H1 (cell line): Measurements from ENCODE around the gene GALNTL6. TPM values are rescaled to one million over a fixed set of nuclear protein-coding genes. Genes with fewer than 3 reads are reported as not detected.

Experiments
- BRCA1 ChIP-seq: IDR thresholded peaks from 2 replicates; pipeline ENCODE4 v1.6.1; 2012; ENCODE audit warnings: low read depth, low read length, improper control_type of control experiment
- polyA plus RNA-seq, 7 experiments: library from polyadenylated mRNA; depleted of rRNA in 3 of 7; stranded (reverse) in 5 of 7; unstranded in 2 of 7; fragments of >200 nt in 5 of 7; fragments of 200-250 nt in 2 of 7; gene quantifications; 1 replicate in 5 of 7; 2 replicates in 1 of 7; 4 replicates in 1 of 7; pipeline versions ENCODE4 v1.2.1 to v1.2.3, GENCODE V29; 2011 to 2013; ENCODE audit warnings: missing spikeins in 2 of 7, mixed read lengths in 2 of 7
- total RNA-seq: library from RNA; stranded (reverse); fragmentation: NEBNext Ultra II Directional; extraction: Animal tissue kit (Norgen Biotek cat#: 25700); gene quantifications from 2 replicates; pipeline ENCODE4 v1.2.1, GENCODE V29; 2021

The GALNTL6 gene
- total and polyA plus RNA-seq, 2 of the 8 experiments (the other 6 are each of a cell fraction or from before 2014, with no cell fraction given) = 0.03 to 0.32 TPM

- no peak for TF ChIP-seq BRCA1
Observed at GRCh38 chr4:172776203-172776861, 963.1 kb downstream of the GALNTL6 start (continued).
